B cell (primary cell): ENCODE results near the gene PTPRC. TPM values are rescaled to one million over a fixed set of nuclear protein-coding genes. Genes with fewer than 3 reads are reported as not detected.

ENCODE experiments used
- ATAC-seq: fragments of 200-7000 bp; cut with Tn5 transposase; one replicate; pipeline ENCODE4 v1.10.0; 2021; ENCODE audit warnings: low read depth, mild to moderate bottlenecking, moderate number of reproducible peaks, moderate library complexity
- CTCF ChIA-PET: fragments of 350-600 bp; sonication (Branson Sonifier 250); formaldehyde crosslinking; loops from one replicate; lab custom pipeline; 2021; ENCODE audit warnings: antibody characterized with exemption, inconsistent platforms; lab: Charles Lee
- POLR2A ChIA-PET: fragments of 350-600 bp; sonication (Branson Sonifier 250); formaldehyde crosslinking; loops from one replicate; lab custom pipeline; 2021; ENCODE audit warnings: antibody characterized with exemption; lab: Charles Lee
- DNase-seq: peaks from one replicate; pipeline ENCODE4 v3.0.0; 2013
- H2AFZ ChIP-seq: 2 replicates; pipeline ENCODE4 v1.6.1; 2012; ENCODE audit warnings: mild to moderate bottlenecking, low read depth, low read length; ENCODE audit not compliant: insufficient read depth, poor library complexity, severe bottlenecking
- H3K27ac ChIP-seq, 2 donors: 1 replicate in 1 of 2; 2 replicates in 1 of 2; pipeline ENCODE4 v1.5.1; 2012 to 2013; ENCODE audit warnings: low read length in 2 of 2, mild to moderate bottlenecking in 2 of 2, moderate library complexity in 1 of 2
- H3K27me3 ChIP-seq, 4 experiments: fragments of 200-600 bp in 1 of 4; sonication (generic) in 1 of 4; replicated peaks in 1 of 4; 1 replicate in 2 of 4; 2 replicates in 2 of 4; pipeline versions ENCODE4 v1.6.1 to v1.7.0; 2013 to 2016; ENCODE audit warnings: low read length in 3 of 4, mild to moderate bottlenecking in 2 of 4, mixed read lengths in 1 of 4, moderate library complexity in 1 of 4; ENCODE audit not compliant: insufficient read depth in 4 of 4, control insufficient read depth in 3 of 4; ENCODE audit errors: control extremely low read depth in 1 of 4
- H3K36me3 ChIP-seq, 2 experiments: replicated peaks in 1 of 2; 1 replicate in 1 of 2; 2 replicates in 1 of 2; pipeline versions ENCODE4 v1.6.1 to v1.7.1; 2013; ENCODE audit warnings: low read length in 1 of 2; ENCODE audit not compliant: insufficient read depth in 2 of 2, control insufficient read depth in 1 of 2; ENCODE audit errors: control extremely low read depth in 1 of 2, extremely low read depth in 1 of 2
- H3K4me1 ChIP-seq, 2 donors: fragments of 200-600 bp in 1 of 2; sonication (generic) in 1 of 2; 1 replicate in 1 of 2; 2 replicates in 1 of 2; pipeline versions ENCODE4 v1.5.1 to v1.6.1; 2013 to 2017; ENCODE audit warnings: low read length in 2 of 2; ENCODE audit not compliant: control insufficient read depth in 2 of 2, insufficient read depth in 2 of 2
- H3K4me2 ChIP-seq: replicated peaks from 2 replicates; pipeline ENCODE3; 2012; ENCODE audit warnings: mild to moderate bottlenecking, low read depth, low read length; ENCODE audit not compliant: poor library complexity, severe bottlenecking
- H3K4me3 ChIP-seq, 5 experiments: fragments of 200-600 bp in 1 of 5; sonication (generic) in 1 of 5; 1 replicate in 3 of 5; 2 replicates in 2 of 5; pipeline versions ENCODE4 v1.5.1 to v1.7.0; 2011 to 2016; ENCODE audit warnings: low read length in 4 of 5, mild to moderate bottlenecking in 4 of 5, low read depth in 2 of 5, control low read depth in 1 of 5, moderate library complexity in 1 of 5; ENCODE audit not compliant: insufficient read depth in 1 of 5; ENCODE audit errors: control extremely low read depth in 1 of 5, extremely low read depth in 1 of 5
- H3K79me2 ChIP-seq: fragments of 200-600 bp; sonication (generic); one replicate; pipeline ENCODE4 v1.6.0; 2016; ENCODE audit warnings: low read length; ENCODE audit not compliant: control insufficient read depth, insufficient read depth
- H3K9ac ChIP-seq: fragments of 200-600 bp; sonication (generic); 2 replicates; pipeline ENCODE4 v1.6.1; 2017; ENCODE audit warnings: mild to moderate bottlenecking, low read length, moderate library complexity
- H3K9me3 ChIP-seq, 3 donors: one replicate each; pipeline versions ENCODE4 v1.6.1 to v1.7.1; 2013; ENCODE audit warnings: low read length in 2 of 3; ENCODE audit not compliant: control insufficient read depth in 2 of 3, insufficient read depth in 1 of 3; ENCODE audit errors: control extremely low read depth in 1 of 3
- H4K20me1 ChIP-seq: 2 replicates; pipeline ENCODE4 v1.6.0; 2012; ENCODE audit warnings: mild to moderate bottlenecking, low read length; ENCODE audit not compliant: insufficient read depth, control insufficient read depth, poor library complexity, severe bottlenecking
- H3K27ac Mint-ChIP-seq: one replicate; pipeline ENCODE4 v1.8.0; 2021; ENCODE audit warnings: mixed read lengths
- H3K27me3 Mint-ChIP-seq: one replicate; pipeline ENCODE4 v1.8.0; 2021; ENCODE audit warnings: mixed read lengths
- H3K4me1 Mint-ChIP-seq: one replicate; pipeline ENCODE4 v1.8.0; 2021; ENCODE audit warnings: mixed read lengths
- H3K4me3 Mint-ChIP-seq: one replicate; pipeline ENCODE4 v1.8.0; 2021; ENCODE audit warnings: mixed read lengths
- H3K9me3 Mint-ChIP-seq: one replicate; pipeline ENCODE4 v1.8.0; 2022; ENCODE audit warnings: mixed read lengths; ENCODE audit not compliant: insufficient read depth
- EZH2 ChIP-seq: IDR thresholded peaks from 2 replicates; pipeline ENCODE4 v1.6.1; 2012; ENCODE audit warnings: borderline replicate concordance, low read depth, mild to moderate bottlenecking, moderate library complexity, low read length; ENCODE audit not compliant: insufficient read depth, poor library complexity, severe bottlenecking
- WGBS: methylation state at CpG from one replicate; pipeline ENCODE4 v1.1.5; 2013; ENCODE audit warnings: missing lambda C conversion rate; ENCODE audit not compliant: insufficient coverage; 5-methylcytosine and 5-hydroxymethylcytosine counted together
- intact Hi-C: fragments of 100-400 bp; cut with micrococcal nuclease; formaldehyde crosslinking; loops from one replicate; pipeline ENCODE4 v1.10.0; 2022
- polyA plus RNA-seq: library from polyadenylated mRNA; depleted of rRNA; stranded (reverse); fragments of >200 nt; gene quantifications from 2 replicates; pipeline ENCODE4 v1.2.3, GENCODE V29; 2012
- total RNA-seq, 2 donors: library from RNA; stranded (reverse); fragments of 120-200 nt in 1 of 2; gene quantifications; 1 replicate in 1 of 2; 2 replicates in 1 of 2; pipeline versions ENCODE4 v1.2.3 to v1.2.4, GENCODE V29; 2013 to 2022
- TF ChIP-seq, protein P1 (sequence below): fragments of 200-600 bp; IDR thresholded peaks from one replicate; pipeline ENCODE4 v1.8.0; 2022; ENCODE audit warnings: antibody characterized with exemption, mild to moderate bottlenecking

Gene PTPRC
- total and polyA plus RNA-seq, 2 donors (not counting 1 experiment from before 2014, with no cell fraction given), result 151 to 543 TPM

- peak overlapping the region; percentile 76 for H3K27ac Mint-ChIP-seq
Observed at GRCh38 chr1:198649232-198649967, 10.6 kb downstream of the PTPRC start.

More at GRCh38 chr1:198649232-198649967, 10.6 kb downstream of the PTPRC start:
- peak overlapping the region; percentile 17 for H3K9ac ChIP-seq
- no peak overlapping the region for H2AFZ ChIP-seq
- intact Hi-C loops, result no loop called here
- no peaks in the 10 kb centered on the region for H3K27me3 ChIP-seq
- H3K9me3 ChIP-seq, result no peaks in the 10 kb centered on the region
- peaks cover 100% of the 10 kb centered on the region for H3K79me2 ChIP-seq
- ATAC-seq (no peak), DNase-seq (no peak)
- peak overlapping the region; percentile 36 to 90 for H3K27ac ChIP-seq
- H3K4me1 ChIP-seq, result peaks cover 38 to 96% of the 10 kb centered on the region in 2 donors
- H4K20me1 ChIP-seq, result peaks cover 47% of the 10 kb centered on the region
- CTCF ChIA-PET, result interaction anchor here (1.0 to 1.4 kb wide), 2 partner anchors 28 to 37 kb away, joined by 3 to 7 read pairs; no protein-coding TSS in a partner anchor
- H3K4me2 ChIP-seq, result peak overlapping the region; percentile 83
- H3K36me3 ChIP-seq, result peaks cover 20 to 68% of the 10 kb centered on the region in 2 experiments
- POLR2A ChIA-PET, result interaction anchor here (1.0 to 2.1 kb wide), 2 partner anchors 10 to 15 kb away, joined by 3 to 10 read pairs; partner anchors contain the start of gene PTPRC
- Mint-ChIP-seq H3K9me3 (no peaks in the 10 kb centered on the region), H3K27me3 (no peaks in the 10 kb centered on the region), H3K4me3 (peak overlapping the region; percentile 53), H3K4me1 (peaks cover 68% of the 10 kb centered on the region)
- TF ChIP-seq, protein P1, sequence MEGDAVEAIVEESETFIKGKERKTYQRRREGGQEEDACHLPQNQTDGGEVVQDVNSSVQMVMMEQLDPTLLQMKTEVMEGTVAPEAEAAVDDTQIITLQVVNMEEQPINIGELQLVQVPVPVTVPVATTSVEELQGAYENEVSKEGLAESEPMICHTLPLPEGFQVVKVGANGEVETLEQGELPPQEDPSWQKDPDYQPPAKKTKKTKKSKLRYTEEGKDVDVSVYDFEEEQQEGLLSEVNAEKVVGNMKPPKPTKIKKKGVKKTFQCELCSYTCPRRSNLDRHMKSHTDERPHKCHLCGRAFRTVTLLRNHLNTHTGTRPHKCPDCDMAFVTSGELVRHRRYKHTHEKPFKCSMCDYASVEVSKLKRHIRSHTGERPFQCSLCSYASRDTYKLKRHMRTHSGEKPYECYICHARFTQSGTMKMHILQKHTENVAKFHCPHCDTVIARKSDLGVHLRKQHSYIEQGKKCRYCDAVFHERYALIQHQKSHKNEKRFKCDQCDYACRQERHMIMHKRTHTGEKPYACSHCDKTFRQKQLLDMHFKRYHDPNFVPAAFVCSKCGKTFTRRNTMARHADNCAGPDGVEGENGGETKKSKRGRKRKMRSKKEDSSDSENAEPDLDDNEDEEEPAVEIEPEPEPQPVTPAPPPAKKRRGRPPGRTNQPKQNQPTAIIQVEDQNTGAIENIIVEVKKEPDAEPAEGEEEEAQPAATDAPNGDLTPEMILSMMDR, result no peak
- no peak for TF ChIP-seq EZH2
- H3K4me3 ChIP-seq, result no peak overlapping the region
- 100% methylated on average over 1 of the region's 5 CpGs for WGBS
